Measurements from ENCODE around the gene NAPB. TPM values are rescaled to one million over a fixed set of nuclear protein-coding genes. Genes with fewer than 3 reads are reported as not detected.

NAPB gene
- total and polyA plus RNA-seq, 2 of the 8 experiments (the other 6 are each of a cell fraction or from before 2014, with no cell fraction given) = 6.2 to 12.3 TPM

- Histone ChIP-seq H3K23ac (ENCODE audit: insufficient read length) (no peak overlapping the region), H3K4me3 (ENCODE audit: extremely low read depth in 1 of 4, insufficient read depth in 2 of 4, low read depth in 3 of 4, low read length in 4 of 4) (no peak overlapping the region), H4K8ac (ENCODE audit: extremely low read depth, insufficient read depth, low read length) (no peak overlapping the region), H3K4me2 (ENCODE audit: insufficient read depth in 1 of 2, low read depth in 2 of 2, low read length in 2 of 2) (no peak overlapping the region), H3K9me3 (ENCODE audit: insufficient read depth in 2 of 2, low read depth in 1 of 2, low read length in 1 of 2) (no peaks in the 10 kb centered on the region), H3K4me1 (replicated peaks in 1 of 4; ENCODE audit: control insufficient read depth in 3 of 4, insufficient read depth in 4 of 4, low read length in 3 of 4) (peaks cover 0 to 5% (median 2%) of the 10 kb centered on the region in 4 experiments; a peak in 3 of 7 replicates), H2BK20ac (ENCODE audit: low read length) (no peak overlapping the region), H3K27me3 (replicated peaks in 1 of 4; ENCODE audit: control insufficient read depth in 3 of 4, extremely low read depth in 1 of 4, insufficient read depth in 3 of 4, low read length in 3 of 4) (no peaks in the 10 kb centered on the region), H3K79me1 (ENCODE audit: low read depth, low read length) (peaks cover 7% of the 10 kb centered on the region; the same call in 1 of the 2 replicates), H3K23me2 (ENCODE audit: low read depth, low read length) (no peaks in the 10 kb centered on the region), H2BK15ac (ENCODE audit: low read length) (no peak overlapping the region), H4K91ac (replicated peaks; ENCODE audit: insufficient read length, low read length) (no peak overlapping the region), H3K27ac (ENCODE audit: low read depth, low read length) (no peak overlapping the region), H3K56ac (replicated peaks; ENCODE audit: insufficient read length, low read depth, low read length) (no peak overlapping the region), H4K5ac (ENCODE audit: insufficient read length, low read depth, low read length) (no peak overlapping the region), H2AK5ac (ENCODE audit: low read depth, low read length) (no peak overlapping the region), H3K36me3 (ENCODE audit: control insufficient read depth in 2 of 4, insufficient read depth in 4 of 4, low read length in 3 of 4) (no peaks in the 10 kb centered on the region), H2AFZ (ENCODE audit: low read length) (no peak overlapping the region), H3K79me2 (ENCODE audit: control insufficient read depth in 1 of 2, insufficient read depth in 2 of 2, low read length in 2 of 2) (peaks cover 8 to 95% of the 10 kb centered on the region in 2 experiments), H3K4ac (replicated peaks; ENCODE audit: insufficient read length, low read depth, low read length) (no peak overlapping the region), H3K18ac (ENCODE audit: extremely low read depth, low read length) (no peak overlapping the region), H4K20me1 (replicated peaks in 1 of 2; ENCODE audit: control insufficient read depth in 1 of 2, insufficient read depth in 2 of 2, low read length in 2 of 2) (peaks cover 5 to 22% of the 10 kb centered on the region in 2 experiments), H2BK12ac (ENCODE audit: low read depth, low read length) (no peak overlapping the region), H3K9ac (replicated peaks in 1 of 4; ENCODE audit: extremely low read depth in 1 of 4, low read depth in 3 of 4, low read length in 3 of 4) (no peak overlapping the region), H3K14ac (ENCODE audit: insufficient read length) (no peak overlapping the region), H2BK5ac (ENCODE audit: low read depth, low read length) (no peak overlapping the region), H2BK120ac (replicated peaks; ENCODE audit: low read depth, low read length) (no peak overlapping the region)
- FAIRE-seq (no peak), DNase-seq (ENCODE audit: low read depth in 1 of 2, low spot score in 2 of 2) (no peak)
- ChIA-PET CTCF (ENCODE audit: partially characterized antibody) (interaction anchor here (0.9 to 1.3 kb wide), 2 partner anchors 8 to 34 kb away, joined by 3 read pairs; no protein-coding TSS in a partner anchor), POLR2A (ENCODE audit: partially characterized antibody) (no interaction called here)
- WGBS, 2 experiments (ENCODE audit: extremely low coverage in 1 of 2, insufficient coverage in 1 of 2, insufficient read length in 1 of 2, insufficient replicate concordance in 2 of 2, low coverage in 1 of 2, low lambda C conversion rate in 2 of 2, missing lambda C conversion rate in 1 of 2) = 89% methylated on average over 2 of the region's 2 CpGs; no CpG with 5 or more reads in 1 of the 2 experiments
- no peak for TF ChIP-seq CREB1 (IDR thresholded peaks at IDR 0.05)
- TF ChIP-seq KDM5A (IDR thresholded peaks at IDR 0.05; ENCODE audit: low read length) = no peak
- TF ChIP-seq FOSL1 (IDR thresholded peaks at IDR 0.05; ENCODE audit: insufficient read depth, low read depth, low read length) = no peak
- TF ChIP-seq EGR1 (IDR thresholded peaks at IDR 0.05; ENCODE audit: borderline replicate concordance, low read depth, low read length) = no peak
- TF ChIP-seq CHD1 (IDR thresholded peaks at IDR 0.05; ENCODE audit: low read depth, low read length) = no peak
- no peak for TF ChIP-seq GTF2F1 (IDR thresholded peaks at IDR 0.05; ENCODE audit: borderline replicate concordance, low read depth, low read length)
- no peak for TF ChIP-seq BACH1 (IDR thresholded peaks at IDR 0.05; ENCODE audit: low read length)
- TF ChIP-seq JUN (IDR thresholded peaks at IDR 0.05; ENCODE audit: low read depth, low read length) = no peak
- TF ChIP-seq KDM4A (IDR thresholded peaks at IDR 0.05; ENCODE audit: low read depth, low read length, severe bottlenecking) = no peak
- TF ChIP-seq ASH2L (IDR thresholded peaks at IDR 0.05; ENCODE audit: low read length) = no peak
- TF ChIP-seq, protein P1, sequence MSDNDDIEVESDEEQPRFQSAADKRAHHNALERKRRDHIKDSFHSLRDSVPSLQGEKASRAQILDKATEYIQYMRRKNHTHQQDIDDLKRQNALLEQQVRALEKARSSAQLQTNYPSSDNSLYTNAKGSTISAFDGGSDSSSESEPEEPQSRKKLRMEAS (IDR thresholded peaks at IDR 0.05) = no peak
- no peak for TF ChIP-seq POLR2AphosphoS5 (IDR thresholded peaks at IDR 0.05; ENCODE audit: low read depth, low read length)
Measured at GRCh38 chr20:23407781-23408464, 13.4 kb downstream of the NAPB start.
